HL-60/S4 (cell line): ENCODE measurements around the gene TIGD1.

ENCODE experiments used
- in situ Hi-C: fragments of 300-500 bp; cut with MboI; formaldehyde crosslinking; loops from 2 replicates; pipeline ENCODE4 v1.14.3; 2022; ENCODE audit warnings: low sequenced_read_pairs

TIGD1 gene

GRCh38 chr2:232524771-232525170, 25.6 kb downstream of the TIGD1 start:
- in situ Hi-C loops = no loop called here

- in situ Hi-C loops = no loop called here
Measured at GRCh38 chr2:232523682-232524597, 26.4 kb downstream of the TIGD1 start.

DNA sequence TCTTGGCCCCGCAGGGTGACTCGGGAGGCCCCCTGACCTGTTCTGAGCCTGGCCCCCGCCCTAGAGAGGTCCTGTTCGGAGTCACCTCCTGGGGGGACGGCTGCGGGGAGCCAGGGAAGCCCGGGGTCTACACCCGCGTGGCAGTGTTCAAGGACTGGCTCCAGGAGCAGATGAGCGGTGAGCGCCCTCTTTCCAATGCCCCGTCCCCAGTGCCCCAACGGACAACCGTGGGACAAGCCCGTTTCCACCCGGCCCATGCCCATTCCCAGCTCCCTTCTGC, 27.0 kb downstream of the TIGD1 start:
- in situ Hi-C loops = no loop called here

GRCh38 chr2:232522623-232523401, 27.5 kb downstream of the TIGD1 start:
- in situ Hi-C loops = no loop called here

DNA sequence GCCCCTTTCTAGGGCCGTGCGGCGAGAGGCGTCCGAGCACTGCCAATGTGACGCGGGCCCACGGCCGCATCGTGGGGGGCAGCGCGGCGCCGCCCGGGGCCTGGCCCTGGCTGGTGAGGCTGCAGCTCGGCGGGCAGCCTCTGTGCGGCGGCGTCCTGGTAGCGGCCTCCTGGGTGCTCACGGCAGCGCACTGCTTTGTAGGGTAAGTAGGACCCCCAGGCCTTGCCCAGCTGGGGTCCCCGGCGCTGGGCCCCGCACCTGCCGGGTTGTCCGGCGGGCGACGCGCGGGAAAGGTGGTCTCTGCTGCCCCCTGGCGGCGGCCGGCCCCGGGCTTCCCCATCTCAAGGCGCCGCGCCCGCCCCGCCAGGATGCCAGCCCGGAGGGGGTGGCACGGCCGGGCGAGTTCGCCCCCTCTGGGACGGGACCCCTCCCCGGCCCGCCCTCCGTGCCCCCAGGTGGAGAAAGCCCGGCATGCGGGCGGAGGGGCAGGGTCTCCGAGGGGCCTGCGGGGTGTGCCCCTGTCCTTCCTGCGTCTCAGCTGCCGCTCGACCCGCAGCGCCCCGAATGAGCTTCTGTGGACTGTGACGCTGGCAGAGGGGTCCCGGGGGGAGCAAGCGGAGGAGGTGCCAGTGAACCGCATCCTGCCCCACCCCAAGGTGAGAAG, 28.3 kb downstream of the TIGD1 start:
- in situ Hi-C loops = no loop called here

- in situ Hi-C loops = no loop called here
Measured at GRCh38 chr2:232521098-232521497, 29.3 kb downstream of the TIGD1 start.

DNA sequence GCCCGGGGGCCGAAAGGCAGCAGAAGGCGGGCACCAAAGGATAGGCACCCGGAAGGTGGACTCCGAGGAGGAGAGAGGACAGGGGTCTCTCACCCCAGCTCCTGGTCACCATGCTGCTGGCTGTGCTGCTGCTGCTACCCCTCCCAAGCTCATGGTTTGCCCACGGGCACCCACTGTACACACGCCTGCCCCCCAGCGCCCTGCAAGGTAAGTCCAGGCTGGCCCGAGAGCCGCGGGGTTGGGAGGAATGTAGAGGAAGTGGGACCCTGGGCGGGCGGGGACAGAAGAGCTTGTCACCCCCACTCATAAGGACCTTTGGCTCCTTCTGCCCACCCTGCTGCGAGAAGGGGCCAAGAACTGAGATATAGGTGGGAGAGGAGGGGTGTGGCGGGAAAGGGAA, 29.9 kb downstream of the TIGD1 start:
- in situ Hi-C loops = no loop called here

DNA sequence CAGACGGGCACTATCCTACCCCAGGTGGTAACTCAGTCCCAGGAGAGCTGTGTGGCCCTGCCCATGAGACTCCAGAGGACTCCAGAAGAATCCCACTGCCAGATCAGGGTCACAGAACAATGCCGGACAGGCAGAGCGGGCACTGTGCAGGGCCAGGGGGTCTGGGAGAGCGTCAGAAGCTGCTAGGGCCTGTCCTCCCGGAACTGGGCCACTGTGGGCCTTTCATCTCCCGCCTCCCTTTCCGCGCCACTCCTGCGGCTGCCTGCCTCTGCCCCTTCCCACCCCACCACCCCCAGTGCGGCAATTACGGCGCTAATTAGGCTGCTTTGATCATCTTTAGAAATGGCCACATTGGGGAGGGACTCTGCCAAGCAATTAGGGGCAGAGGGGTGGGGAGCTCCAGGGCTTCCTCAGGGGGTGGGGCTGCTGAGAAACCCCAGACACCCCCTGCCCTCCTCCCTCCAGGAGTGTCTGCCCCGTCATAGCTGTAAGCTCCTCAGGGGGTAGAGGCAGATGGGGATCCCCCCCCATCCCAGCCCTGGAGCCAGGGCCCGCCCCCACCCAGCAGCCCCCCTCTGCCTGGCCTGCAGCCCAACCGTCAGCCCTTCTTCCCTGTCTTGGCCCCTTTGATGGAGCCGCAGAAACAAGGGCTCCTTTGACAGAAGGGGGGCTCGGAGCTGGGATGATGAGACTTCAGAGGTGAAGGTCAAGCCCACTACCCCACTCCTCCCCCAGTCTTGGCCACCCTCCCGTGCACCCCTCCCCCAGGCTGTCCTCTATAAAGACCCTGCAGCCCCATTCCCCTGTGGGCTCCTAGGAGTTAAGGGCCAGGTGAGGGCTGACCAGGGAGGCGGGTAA, 30.5 kb downstream of the TIGD1 start, which contains the start of gene PRSS56:
Gene PRSS56 (plus strand): TSS at position 808 of the 858 bp plus-strand sequence. CDS start 211 bp downstream, outside the sequence.
- in situ Hi-C loops = no loop called here

GRCh38 chr2:232518844-232519243, 31.5 kb downstream of the TIGD1 start:
- in situ Hi-C loops = no loop called here

- in situ Hi-C loops = no loop called here
Measured at GRCh38 chr2:232516551-232516950, 33.8 kb downstream of the TIGD1 start.

DNA sequence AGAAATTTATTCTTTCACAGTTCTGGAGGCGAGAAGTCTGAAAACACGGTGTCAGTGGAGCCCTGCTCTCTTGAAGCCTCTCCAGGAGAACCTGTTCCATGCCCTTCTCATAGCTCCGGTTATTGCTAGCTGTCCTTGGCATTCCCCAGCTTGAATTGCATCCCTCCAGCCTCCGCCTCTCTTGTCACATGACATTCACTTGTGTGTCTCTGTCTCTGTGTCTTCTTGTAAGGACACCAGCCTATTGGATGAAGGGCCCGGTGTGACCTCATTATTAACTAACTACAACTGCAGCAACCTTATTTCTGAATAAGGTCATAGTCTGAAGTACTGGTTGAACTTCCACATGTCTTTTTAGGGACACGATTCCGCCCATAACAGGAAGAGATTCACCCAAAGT, 34.7 kb downstream of the TIGD1 start:
- in situ Hi-C loops = no loop called here

DNA sequence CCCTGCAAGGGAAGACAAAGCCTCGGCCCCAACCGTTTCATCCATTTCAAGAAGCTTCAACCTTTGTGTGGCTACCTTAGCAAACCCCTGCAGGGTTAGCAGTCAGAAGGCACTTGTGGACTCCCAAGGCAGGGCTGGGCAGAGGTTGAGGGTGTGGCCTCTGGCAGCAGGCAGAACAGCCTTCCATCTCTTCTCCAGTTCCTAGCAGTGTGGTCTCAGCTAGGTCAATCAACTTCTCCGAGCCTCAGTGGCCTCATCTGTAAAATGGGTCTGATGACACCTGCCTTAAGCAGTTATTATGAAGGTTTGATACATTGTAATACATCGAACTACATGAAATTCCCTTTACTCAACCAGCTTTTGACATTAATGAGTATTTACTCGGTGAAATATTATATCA, 37.0 kb downstream of the TIGD1 start:
- in situ Hi-C loops = no loop called here

DNA sequence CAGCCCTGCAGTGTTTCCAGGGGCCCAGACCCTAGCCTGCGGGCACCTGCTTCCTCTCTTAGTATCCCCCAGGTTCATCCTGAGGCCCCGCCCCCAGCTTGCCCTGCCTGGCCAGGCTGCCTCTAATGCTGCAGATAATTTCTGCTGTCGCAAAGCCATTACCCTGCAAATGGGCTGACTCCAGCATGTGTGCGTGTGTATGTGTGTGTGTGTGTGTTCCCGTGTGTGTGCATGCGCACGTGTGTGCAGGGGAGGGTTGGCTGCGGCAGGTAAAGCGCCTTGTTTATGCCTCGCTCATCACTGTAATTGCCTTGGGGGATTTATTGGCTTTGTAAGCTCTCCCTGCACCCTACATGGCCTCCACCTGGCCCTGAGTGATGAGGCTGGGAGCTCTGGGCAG, 37.8 kb downstream of the TIGD1 start:
- in situ Hi-C loops = no loop called here

GRCh38 chr2:232511336-232511890, 38.9 kb downstream of the TIGD1 start:
- in situ Hi-C loops = no loop called here

GRCh38 chr2:232508251-232508650, 42.1 kb downstream of the TIGD1 start:
- in situ Hi-C loops = no loop called here

DNA sequence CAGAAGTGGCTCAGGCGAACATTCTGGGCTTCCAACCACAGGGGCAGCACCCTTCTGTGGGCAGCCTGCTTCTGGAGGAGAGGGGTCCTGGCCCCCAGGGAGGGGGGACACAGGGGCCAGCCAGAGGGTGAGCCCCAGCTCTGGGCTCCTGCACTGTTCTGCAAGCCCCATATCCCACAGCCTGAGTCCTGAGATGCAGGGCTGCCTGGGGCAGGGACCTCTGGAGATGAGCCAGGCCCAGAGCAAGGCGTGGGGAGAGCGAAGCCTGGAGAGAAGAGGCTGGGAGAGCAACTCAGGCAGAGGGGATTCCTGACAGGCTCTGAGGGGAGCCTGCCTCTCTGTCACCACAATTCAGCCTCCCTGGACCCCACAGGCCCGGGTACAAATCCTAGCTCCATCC, 43.6 kb downstream of the TIGD1 start:
- in situ Hi-C loops = no loop called here

- in situ Hi-C loops = no loop called here
Measured at GRCh38 chr2:232505856-232506255, 44.5 kb downstream of the TIGD1 start.

DNA sequence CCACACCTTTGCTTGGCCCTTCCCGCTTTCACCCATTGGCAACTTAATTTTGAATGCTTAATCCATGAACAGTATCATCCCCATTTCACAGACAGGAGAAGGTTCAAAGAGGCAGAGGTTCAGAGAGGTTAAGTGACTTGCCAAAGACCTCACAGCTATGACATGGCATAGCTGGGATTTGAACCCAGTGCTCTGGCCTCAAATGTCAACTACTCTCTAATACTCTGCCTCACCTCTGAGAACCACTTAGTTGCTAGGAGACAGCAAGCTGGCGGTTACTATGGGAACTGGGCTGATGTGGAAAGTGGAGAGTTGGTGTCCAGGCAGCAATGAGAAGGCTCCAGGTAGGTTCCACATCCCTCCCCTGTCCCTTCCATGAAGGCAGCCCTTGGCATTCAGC, 45.9 kb downstream of the TIGD1 start:
- in situ Hi-C loops = no loop called here

DNA sequence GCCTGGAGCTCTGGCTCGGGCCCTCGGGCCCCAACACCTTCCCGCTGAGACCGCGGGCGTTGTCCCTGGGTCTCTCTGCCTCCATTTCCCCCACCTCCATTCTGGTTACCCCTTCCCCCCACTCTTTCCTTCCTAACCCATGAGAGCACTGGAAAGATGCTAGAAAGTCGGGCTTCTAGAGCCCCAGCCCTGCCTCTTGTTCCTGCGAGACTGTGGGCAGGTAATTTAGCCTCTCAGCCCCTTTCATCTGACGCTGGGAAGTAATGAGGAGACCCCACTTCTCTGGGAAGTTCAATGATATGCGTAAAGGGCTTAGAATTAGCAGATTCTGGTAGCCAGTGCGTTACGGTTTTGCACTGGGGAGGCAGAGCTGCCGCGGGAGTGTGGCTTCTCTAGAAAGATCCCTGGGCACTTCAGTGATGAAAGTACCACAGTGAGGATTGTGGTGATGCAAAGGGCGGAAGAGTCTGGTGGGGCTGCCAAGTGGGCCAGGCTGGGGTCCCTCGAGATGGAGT, 46.5 kb downstream of the TIGD1 start:
- in situ Hi-C loops = no loop called here
